Esophagus mucosa (tissue), 1 donor: ENCODE measurements around the gene ATMIN. TPM values are rescaled to one million over a fixed set of nuclear protein-coding genes. Genes with fewer than 3 reads are reported as not detected.

ENCODE experiments used
- ATAC-seq: fragments of 200-7000 bp; cut with Tn5 transposase; one replicate; pipeline ENCODE4 v1.9.1; 2020
- total RNA-seq: library from RNA; stranded (reverse); gene quantifications from one replicate; pipeline ENCODE4 v1.2.4, GENCODE V29; 2023
- donor health status: DM: yes; HTN: yes; CAD: no.

ATMIN gene
- total RNA-seq, 1 donor from 2014 or later = 30.1 TPM

GRCh38 chr16:81005610-81006161, 30.0 kb upstream of the ATMIN start:
- no peak for ATAC-seq

GRCh38 chr16:81006211-81006812, 29.3 kb upstream of the ATMIN start:
- peak; percentile 64 for ATAC-seq

- ATAC-seq = peak; percentile 95
Observed at GRCh38 chr16:81006813-81007695, 28.6 kb upstream of the ATMIN start, which contains the start of the genes CENPN and CMC2. Gene CENPN, plus strand, starts transcription at chr16:81007214. Its CDS starts 4,726 bp downstream, at chr16:81011940. Gene CMC2, minus strand, starts transcription at chr16:81006885. Its CDS starts 9,491 bp downstream, at chr16:80997394.

- no peak for ATAC-seq
Observed at GRCh38 chr16:81008505-81008789, 27.2 kb upstream of the ATMIN start.

GRCh38 chr16:81012974-81013373, 22.7 kb upstream of the ATMIN start:
- no peak for ATAC-seq

GRCh38 chr16:81014672-81015071, 21.0 kb upstream of the ATMIN start:
- ATAC-seq = no peak

GRCh38 chr16:81018496-81018895, 17.1 kb upstream of the ATMIN start:
- ATAC-seq = no peak

- no peak for ATAC-seq
Observed at GRCh38 chr16:81026429-81026828, 9.2 kb upstream of the ATMIN start.

GRCh38 chr16:81029930-81030604, 5.6 kb upstream of the ATMIN start:
- ATAC-seq = peak; percentile 51

GRCh38 chr16:81035975-81036750, 521 bp downstream of the ATMIN start:
- ATAC-seq = peak; percentile 36

GRCh38 chr16:81036751-81037350, 1.2 kb downstream of the ATMIN start:
- ATAC-seq = peak; percentile 80

GRCh38 chr16:81040131-81040530, 4.5 kb downstream of the ATMIN start:
- ATAC-seq = no peak

- ATAC-seq = no peak
Observed at GRCh38 chr16:81040842-81041241, 5.2 kb downstream of the ATMIN start.

- ATAC-seq = no peak
Observed at GRCh38 chr16:81041696-81042095, 6.1 kb downstream of the ATMIN start.

GRCh38 chr16:81042821-81043220, 7.2 kb downstream of the ATMIN start:
- no peak for ATAC-seq

- no peak for ATAC-seq
Observed at GRCh38 chr16:81053761-81054160, 18.1 kb downstream of the ATMIN start.

GRCh38 chr16:81060576-81061306, 25.1 kb downstream of the ATMIN start:
- ATAC-seq = no peak

- no peak for ATAC-seq
Observed at GRCh38 chr16:81061307-81061640, 25.6 kb downstream of the ATMIN start.

- no peak for ATAC-seq
Observed at GRCh38 chr16:81061871-81062608, 26.4 kb downstream of the ATMIN start.

GRCh38 chr16:81066681-81067080, 31.0 kb downstream of the ATMIN start:
- no peak for ATAC-seq

- ATAC-seq = no peak
Observed at GRCh38 chr16:81067166-81067565, 31.5 kb downstream of the ATMIN start.
